ENCODE data around the gene CHN1.

The CHN1 gene

DNA sequence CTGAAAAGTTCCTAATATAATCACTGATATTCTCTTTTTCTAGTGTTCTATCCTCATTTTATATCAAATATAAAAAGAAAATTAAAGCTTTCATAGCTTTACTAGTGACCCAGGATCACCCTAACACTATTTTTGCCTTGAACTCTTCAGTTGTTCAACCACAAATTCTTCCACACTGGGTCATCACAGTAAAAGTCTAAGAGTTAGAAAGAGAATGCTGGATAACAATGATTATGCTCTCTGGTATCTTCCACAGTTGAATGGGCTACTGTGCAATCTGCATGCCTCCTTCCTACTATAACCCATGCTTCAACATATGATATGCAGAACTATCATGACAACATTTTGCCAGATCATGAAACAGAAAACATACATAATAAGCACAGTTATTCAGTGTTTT lies 32.3 kb downstream of the CHN1 start:
- no peak overlapping the region for H3K27ac ChIP-seq
- no peak for TF ChIP-seq ZFX (IDR thresholded peaks at IDR 0.05; ENCODE audit: borderline replicate concordance)
- TF ChIP-seq, protein P1, sequence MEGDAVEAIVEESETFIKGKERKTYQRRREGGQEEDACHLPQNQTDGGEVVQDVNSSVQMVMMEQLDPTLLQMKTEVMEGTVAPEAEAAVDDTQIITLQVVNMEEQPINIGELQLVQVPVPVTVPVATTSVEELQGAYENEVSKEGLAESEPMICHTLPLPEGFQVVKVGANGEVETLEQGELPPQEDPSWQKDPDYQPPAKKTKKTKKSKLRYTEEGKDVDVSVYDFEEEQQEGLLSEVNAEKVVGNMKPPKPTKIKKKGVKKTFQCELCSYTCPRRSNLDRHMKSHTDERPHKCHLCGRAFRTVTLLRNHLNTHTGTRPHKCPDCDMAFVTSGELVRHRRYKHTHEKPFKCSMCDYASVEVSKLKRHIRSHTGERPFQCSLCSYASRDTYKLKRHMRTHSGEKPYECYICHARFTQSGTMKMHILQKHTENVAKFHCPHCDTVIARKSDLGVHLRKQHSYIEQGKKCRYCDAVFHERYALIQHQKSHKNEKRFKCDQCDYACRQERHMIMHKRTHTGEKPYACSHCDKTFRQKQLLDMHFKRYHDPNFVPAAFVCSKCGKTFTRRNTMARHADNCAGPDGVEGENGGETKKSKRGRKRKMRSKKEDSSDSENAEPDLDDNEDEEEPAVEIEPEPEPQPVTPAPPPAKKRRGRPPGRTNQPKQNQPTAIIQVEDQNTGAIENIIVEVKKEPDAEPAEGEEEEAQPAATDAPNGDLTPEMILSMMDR (IDR thresholded peaks at IDR 0.05): no peak

DNA sequence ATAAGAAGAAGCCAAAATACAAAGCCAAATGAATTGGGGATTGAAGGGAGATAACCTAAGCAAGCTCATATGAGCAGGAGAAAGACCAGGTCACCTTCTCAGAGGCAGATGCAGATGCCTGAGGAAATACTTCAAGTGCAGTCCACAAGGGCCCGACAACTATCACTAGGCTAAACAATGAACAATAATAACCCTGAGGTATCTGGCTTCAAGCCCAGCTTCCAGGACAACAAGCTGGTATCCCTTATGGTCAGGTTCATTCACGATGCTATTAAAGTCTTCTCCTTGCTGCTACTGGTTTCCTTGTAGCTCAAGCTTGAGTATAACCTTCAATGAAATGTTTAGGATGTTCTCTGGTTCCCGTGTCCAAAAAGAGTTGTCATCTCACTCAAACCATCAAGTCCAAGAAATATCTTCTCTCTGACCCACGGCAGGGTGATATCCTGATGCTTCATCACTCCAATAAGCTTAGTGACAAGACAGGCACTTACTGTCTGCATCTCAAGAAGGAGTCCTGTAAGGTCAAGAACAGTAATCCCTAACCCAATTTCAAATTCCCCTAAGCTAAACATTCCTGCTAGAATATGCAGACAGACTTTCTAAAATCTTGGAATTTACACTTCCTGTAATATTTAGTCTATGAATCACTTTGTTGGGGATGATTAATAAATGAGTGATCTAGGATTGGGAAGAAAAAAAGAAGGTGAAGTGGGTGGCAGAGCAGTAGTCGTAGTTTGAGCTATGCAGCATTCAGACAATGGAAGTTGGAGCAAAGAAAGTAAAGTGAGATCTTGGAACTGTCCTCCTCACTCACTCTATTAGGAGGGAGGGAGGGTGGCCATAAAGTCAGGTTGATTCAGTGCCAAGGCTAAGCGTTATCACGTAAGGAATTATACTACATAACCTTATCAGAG lies 33.1 kb downstream of the CHN1 start:
- H3K27ac ChIP-seq: no peak overlapping the region
- TF ChIP-seq, protein P1 (IDR thresholded peaks at IDR 0.05): no peak
- TF ChIP-seq ZFX (IDR thresholded peaks at IDR 0.05; ENCODE audit: borderline replicate concordance): no peak

DNA sequence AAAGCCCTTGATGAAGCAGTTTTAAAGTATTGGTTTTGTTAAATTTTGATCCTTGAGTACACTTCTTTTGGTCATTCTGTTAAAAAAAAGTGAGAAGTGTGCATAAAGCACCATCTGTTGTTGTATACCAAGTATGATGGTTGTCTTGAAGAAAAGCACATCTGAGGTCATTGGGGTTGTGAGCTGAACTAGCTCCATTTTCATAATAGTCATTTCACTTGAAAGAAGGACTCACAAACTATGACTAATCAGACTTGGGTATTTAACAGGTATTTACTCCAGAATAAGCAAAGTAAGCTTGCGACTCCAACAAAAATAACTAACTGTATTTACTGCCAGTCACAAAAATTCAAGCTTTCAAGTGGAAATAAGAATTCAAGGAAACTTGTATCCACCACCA lies 35.1 kb downstream of the CHN1 start:
- TF ChIP-seq, protein P1 (IDR thresholded peaks at IDR 0.05): no peak
- TF ChIP-seq ZFX (IDR thresholded peaks at IDR 0.05; ENCODE audit: borderline replicate concordance): no peak
- H3K27ac ChIP-seq: no peak overlapping the region

DNA sequence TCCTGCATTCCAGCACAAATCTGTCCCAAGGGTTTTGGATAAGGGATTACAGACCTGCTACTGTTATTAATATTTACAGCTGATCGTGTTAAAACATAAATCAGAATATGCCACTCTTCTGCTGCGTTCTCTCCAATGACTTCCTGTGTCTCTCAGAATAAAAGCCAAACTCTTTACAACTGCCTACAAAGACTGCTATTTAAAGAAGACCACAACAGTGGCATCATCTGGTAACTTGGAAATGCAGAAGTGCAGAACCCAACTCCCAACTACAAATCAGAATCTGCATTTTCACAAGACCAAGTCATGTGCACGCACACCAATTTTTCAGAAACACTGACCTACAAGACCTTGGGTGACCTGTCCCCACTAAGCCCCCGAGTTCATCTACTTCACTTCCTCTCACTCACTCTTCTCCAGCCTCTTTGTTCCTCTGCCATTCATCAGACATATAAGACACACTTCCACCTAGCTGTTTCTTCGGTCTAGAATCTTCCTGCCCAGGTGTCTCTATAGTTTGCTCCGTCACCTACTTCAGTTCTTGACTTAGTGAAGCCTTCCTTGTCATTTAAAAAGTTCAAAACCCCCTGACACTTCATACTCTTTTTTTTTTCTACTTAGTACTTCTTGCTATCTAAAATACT lies 36.0 kb downstream of the CHN1 start:
- TF ChIP-seq, protein P1 (IDR thresholded peaks at IDR 0.05): no peak
- TF ChIP-seq ZFX (IDR thresholded peaks at IDR 0.05; ENCODE audit: borderline replicate concordance): no peak

DNA sequence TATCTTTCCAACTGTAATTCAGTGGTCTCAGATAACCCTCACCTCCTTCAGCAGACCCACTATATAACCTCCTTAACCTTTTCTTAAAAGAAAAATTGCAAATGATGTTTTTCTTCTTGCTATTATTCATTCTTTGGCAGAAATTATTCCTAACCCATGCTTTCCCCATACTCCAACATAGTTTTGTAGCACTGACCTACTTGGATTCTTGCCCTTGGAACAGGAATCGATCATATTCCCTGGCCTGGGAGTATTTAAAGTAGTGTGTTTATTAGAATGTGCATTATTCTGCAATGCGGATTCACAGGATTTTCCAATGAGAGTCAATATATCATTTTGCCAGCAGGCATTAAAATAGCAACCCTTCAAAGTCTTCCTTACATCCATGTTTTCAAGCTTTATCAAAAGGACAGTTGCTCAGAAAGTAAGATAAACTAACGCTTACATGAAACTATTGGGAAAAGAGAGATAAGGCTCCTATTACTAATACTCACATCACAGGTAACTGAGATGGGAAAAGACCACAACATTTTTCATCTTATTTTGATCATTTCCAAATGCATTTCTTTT lies 37.4 kb downstream of the CHN1 start:
- TF ChIP-seq, protein P1 (IDR thresholded peaks at IDR 0.05): no peak
- no peak for TF ChIP-seq ZFX (IDR thresholded peaks at IDR 0.05; ENCODE audit: borderline replicate concordance)
- H3K27ac ChIP-seq: no peak overlapping the region

More for the DNA sequence above, 36.0 kb downstream of the CHN1 start:
- no peak overlapping the region for H3K27ac ChIP-seq

DNA sequence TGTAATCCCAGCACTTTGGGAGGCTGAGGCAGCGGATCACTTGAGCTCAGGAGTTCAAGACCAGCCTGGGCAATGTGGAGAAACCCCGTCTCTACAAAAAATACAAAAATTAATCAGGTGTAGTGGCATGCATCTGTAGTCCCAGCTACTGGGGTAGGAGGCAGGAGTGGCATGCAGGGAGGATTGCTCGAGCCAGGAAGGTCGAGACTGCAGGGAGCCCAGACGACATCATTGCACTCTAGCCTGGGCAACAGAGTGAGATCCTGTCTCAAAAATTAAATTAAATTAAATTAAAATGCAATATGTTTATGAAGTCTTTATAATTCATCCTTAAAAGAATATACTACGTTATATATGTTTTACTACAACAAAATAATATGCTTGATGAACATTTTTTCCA lies 38.1 kb downstream of the CHN1 start:
- TF ChIP-seq ZFX (IDR thresholded peaks at IDR 0.05; ENCODE audit: borderline replicate concordance): no peak
- TF ChIP-seq, protein P1 (IDR thresholded peaks at IDR 0.05): no peak
- no peak overlapping the region for H3K27ac ChIP-seq

All from 22Rv1 (cell line).